HG03565 (cell line): ENCODE measurements around the gene TRMU.

Experiments
- ATAC-seq: cut with Tn5 transposase; IDR thresholded peaks from one replicate; pipeline ENCODE4 v1.9.1; 2021; ENCODE audit warnings: mild to moderate bottlenecking, moderate library complexity; ENCODE audit not compliant: unreplicated experiment

The TRMU gene

GRCh38 chr22:46406791-46407190, 71.3 kb downstream of the TRMU start:
- ATAC-seq, result no peak
